ENCODE data around the gene CPNE5. TPM values are rescaled to one million over a fixed set of nuclear protein-coding genes. Genes with fewer than 3 reads are reported as not detected.

CPNE5 gene
- polyA plus RNA-seq, 3 donors = 0.47 to 0.85 (median 0.82) TPM

DNA sequence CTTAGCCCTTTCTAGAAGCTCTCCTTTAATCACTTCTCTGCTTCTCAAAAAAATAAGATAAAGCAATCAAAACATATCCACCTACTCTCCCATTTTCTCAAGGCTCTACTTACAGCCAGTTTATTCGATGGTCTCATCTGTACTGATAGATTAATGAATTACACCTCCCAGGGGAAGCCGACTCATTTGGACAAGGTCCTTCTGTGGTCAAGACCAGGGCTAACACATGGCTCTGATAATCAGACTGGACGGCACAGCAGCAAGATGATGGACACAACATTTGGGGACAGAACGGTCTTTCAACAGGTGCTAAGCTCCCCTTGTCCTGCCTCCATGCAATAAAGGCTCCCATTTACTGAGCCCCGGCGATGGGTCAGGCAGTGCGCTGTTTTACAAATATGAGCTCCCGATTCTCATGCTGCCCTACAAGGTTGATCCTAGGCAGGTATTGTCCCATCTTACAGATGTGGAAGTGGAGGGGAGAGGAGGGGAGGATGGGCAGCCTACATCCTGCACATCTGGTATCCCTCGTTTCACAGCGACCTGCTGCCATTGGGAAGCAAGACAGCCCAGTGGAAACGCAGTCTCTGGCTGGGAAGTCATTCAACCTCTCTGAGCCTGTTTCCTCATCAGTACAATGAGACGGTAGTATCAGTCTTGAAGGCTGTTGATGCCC is 15.7 kb downstream of the CPNE5 start:
- no peak for TF ChIP-seq CTCF (IDR thresholded peaks at IDR 0.05)
- H3K4me1 Mint-ChIP-seq = peaks cover 16% of the 10 kb centered on the region
- intact Hi-C loops (cut with micrococcal nuclease) = no loop called here
- peaks cover 7 to 12% (median 9%) of the 10 kb centered on the region in 3 donors for H3K27me3 Mint-ChIP-seq (ENCODE audit: low read depth in 3 of 3)
- H4K20me1 ChIP-seq (ENCODE audit: insufficient read depth, low read length) = no peaks in the 10 kb centered on the region
- no peak for DNase-seq
- H3K79me2 ChIP-seq (ENCODE audit: insufficient read depth, low read length) = no peaks in the 10 kb centered on the region
- peaks cover 0 to 1% (median 0%) of the 10 kb centered on the region in 7 donors for H3K9me3 Mint-ChIP-seq
- 88% methylated on average over 11 of the region's 12 CpGs for WGBS (ENCODE audit: insufficient coverage)
- H3K9me3 ChIP-seq (replicated peaks in 1 of 2; ENCODE audit: control insufficient read depth in 1 of 2, insufficient read depth in 1 of 2, low read length in 2 of 2) = no peaks in the 10 kb centered on the region
- H3K9ac ChIP-seq (ENCODE audit: insufficient read depth, low read length, poor library complexity, severe bottlenecking) = no peak overlapping the region
- H3K4me1 ChIP-seq (ENCODE audit: control insufficient read depth in 1 of 2, insufficient read depth in 2 of 2, low read length in 2 of 2) = peaks cover 13 to 19% of the 10 kb centered on the region in 2 donors
- H3K27ac Mint-ChIP-seq = no peak overlapping the region
- H3K36me3 ChIP-seq (replicated peaks in 1 of 2; ENCODE audit: control insufficient read depth in 1 of 2, insufficient read depth in 2 of 2, low read length in 2 of 2) = no peaks in the 10 kb centered on the region
- H2AFZ ChIP-seq (ENCODE audit: insufficient read depth, low read depth, low read length, poor library complexity, severe bottlenecking) = no peak overlapping the region
- H3K4me3 ChIP-seq (replicated peaks in 1 of 3; ENCODE audit: low read depth in 2 of 3, low read length in 3 of 3) = no peak overlapping the region
- H3K36me3 Mint-ChIP-seq = no peaks in the 10 kb centered on the region
- no peaks in the 10 kb centered on the region for H3K27me3 ChIP-seq (ENCODE audit: control insufficient read depth in 2 of 2, insufficient read depth in 2 of 2, low read length in 2 of 2)
- H3K4me3 Mint-ChIP-seq = no peak overlapping the region
- H3K4me2 ChIP-seq (replicated peaks; ENCODE audit: extremely low read depth, low read length, poor library complexity, severe bottlenecking) = no peak overlapping the region
- no peak overlapping the region for H3K27ac ChIP-seq (ENCODE audit: low read depth in 1 of 2, low read length in 2 of 2)

- intact Hi-C loops (cut with micrococcal nuclease) = no loop called here
- no peaks in the 10 kb centered on the region for H4K20me1 ChIP-seq (ENCODE audit: insufficient read depth, low read length)
- H3K9me3 ChIP-seq (replicated peaks in 1 of 2; ENCODE audit: control insufficient read depth in 1 of 2, insufficient read depth in 1 of 2, low read length in 2 of 2) = no peaks in the 10 kb centered on the region
- peaks cover 8 to 13% of the 10 kb centered on the region in 2 donors for H3K4me1 ChIP-seq (ENCODE audit: control insufficient read depth in 1 of 2, insufficient read depth in 2 of 2, low read length in 2 of 2)
- H3K4me3 Mint-ChIP-seq = no peak overlapping the region
- WGBS (ENCODE audit: insufficient coverage) = 94% methylated on average over 14 of the region's 19 CpGs
- no peak for DNase-seq
- no peaks in the 10 kb centered on the region for H3K27me3 ChIP-seq (ENCODE audit: control insufficient read depth in 2 of 2, insufficient read depth in 2 of 2, low read length in 2 of 2)
- peaks cover 7 to 12% (median 9%) of the 10 kb centered on the region in 3 donors for H3K27me3 Mint-ChIP-seq (ENCODE audit: low read depth in 3 of 3)
- no peak overlapping the region for H3K9ac ChIP-seq (ENCODE audit: insufficient read depth, low read length, poor library complexity, severe bottlenecking)
- peaks cover 12% of the 10 kb centered on the region for H3K4me1 Mint-ChIP-seq
- no peaks in the 10 kb centered on the region for H3K36me3 Mint-ChIP-seq
- no peak overlapping the region for H3K4me2 ChIP-seq (replicated peaks; ENCODE audit: extremely low read depth, low read length, poor library complexity, severe bottlenecking)
- no peak overlapping the region for H3K4me3 ChIP-seq (replicated peaks in 1 of 3; ENCODE audit: low read depth in 2 of 3, low read length in 3 of 3)
- no peak overlapping the region for H3K27ac Mint-ChIP-seq
- no peaks in the 10 kb centered on the region for H3K79me2 ChIP-seq (ENCODE audit: insufficient read depth, low read length)
- H3K36me3 ChIP-seq (replicated peaks in 1 of 2; ENCODE audit: control insufficient read depth in 1 of 2, insufficient read depth in 2 of 2, low read length in 2 of 2) = no peaks in the 10 kb centered on the region
- H2AFZ ChIP-seq (ENCODE audit: insufficient read depth, low read depth, low read length, poor library complexity, severe bottlenecking) = no peak overlapping the region
- H3K27ac ChIP-seq (ENCODE audit: low read depth in 1 of 2, low read length in 2 of 2) = no peak overlapping the region
- no peak for TF ChIP-seq CTCF (IDR thresholded peaks at IDR 0.05)
- peaks cover 0 to 1% (median 0%) of the 10 kb centered on the region in 7 donors for H3K9me3 Mint-ChIP-seq
Measured at GRCh38 chr6:36822506-36823269, 16.6 kb downstream of the CPNE5 start.

All from CD14-positive monocyte (primary cell).